Fibroblast of pulmonary artery (primary cell): ENCODE data around the gene CFAP69.

Experiments
- DNase-seq: peaks from one replicate; pipeline ENCODE4 v3.0.0-alpha.2; 2010; ENCODE audit warnings: low read depth
- H3K4me3 ChIP-seq: replicated peaks from 2 replicates; pipeline ENCODE4 v1.5.1; 2011; ENCODE audit warnings: low read depth, mild to moderate bottlenecking, control low read depth, low read length, moderate library complexity
- CTCF ChIP-seq: IDR thresholded peaks from 2 replicates; pipeline ENCODE4 v1.5.1; 2011; ENCODE audit warnings: mild to moderate bottlenecking, control low read depth, low read length, inconsistent platforms; ENCODE audit errors: missing control alignments

The CFAP69 gene

DNA sequence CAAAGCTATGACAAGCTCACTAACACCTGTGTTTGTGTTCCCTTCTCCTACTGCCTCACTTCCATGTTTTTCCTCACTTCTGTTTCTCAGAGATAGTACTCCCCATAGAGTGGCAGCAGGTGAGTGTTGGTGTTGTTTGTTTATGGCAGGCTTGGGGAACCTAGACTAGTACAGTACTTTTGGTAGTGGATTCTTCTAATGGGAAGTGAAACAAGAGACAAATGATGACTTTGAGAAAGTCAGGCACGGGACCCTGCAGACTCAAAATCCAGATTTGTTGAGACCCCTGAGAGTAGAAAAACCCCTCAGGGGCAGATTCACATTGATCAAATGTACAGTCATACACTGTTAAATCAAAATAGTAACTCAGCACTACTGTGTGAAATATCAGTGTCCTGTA is 6.4 kb upstream of the CFAP69 start:
- DNase-seq = no peak
- no peak overlapping the region for H3K4me3 ChIP-seq
- no peak for TF ChIP-seq CTCF

DNA sequence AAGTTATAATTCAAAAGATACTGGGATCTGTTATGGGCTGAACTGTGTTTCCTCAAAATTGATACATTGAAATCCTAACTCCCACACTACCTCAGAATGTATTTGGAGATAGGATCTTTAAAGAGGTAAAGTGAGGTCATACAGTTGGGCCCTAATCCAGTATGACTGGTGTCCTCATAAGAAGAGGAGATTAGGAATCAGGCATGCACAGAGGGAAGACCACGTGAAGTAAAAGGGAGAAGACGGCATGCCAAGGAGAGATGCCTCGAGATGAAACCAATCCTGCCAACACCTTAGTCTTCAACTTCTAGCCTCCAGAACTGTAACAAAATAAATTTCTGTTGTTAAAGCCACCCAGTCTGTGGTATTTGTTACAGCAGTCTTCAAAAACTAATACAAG is 5.9 kb upstream of the CFAP69 start:
- DNase-seq = no peak
- no peak overlapping the region for H3K4me3 ChIP-seq
- no peak for TF ChIP-seq CTCF

DNA sequence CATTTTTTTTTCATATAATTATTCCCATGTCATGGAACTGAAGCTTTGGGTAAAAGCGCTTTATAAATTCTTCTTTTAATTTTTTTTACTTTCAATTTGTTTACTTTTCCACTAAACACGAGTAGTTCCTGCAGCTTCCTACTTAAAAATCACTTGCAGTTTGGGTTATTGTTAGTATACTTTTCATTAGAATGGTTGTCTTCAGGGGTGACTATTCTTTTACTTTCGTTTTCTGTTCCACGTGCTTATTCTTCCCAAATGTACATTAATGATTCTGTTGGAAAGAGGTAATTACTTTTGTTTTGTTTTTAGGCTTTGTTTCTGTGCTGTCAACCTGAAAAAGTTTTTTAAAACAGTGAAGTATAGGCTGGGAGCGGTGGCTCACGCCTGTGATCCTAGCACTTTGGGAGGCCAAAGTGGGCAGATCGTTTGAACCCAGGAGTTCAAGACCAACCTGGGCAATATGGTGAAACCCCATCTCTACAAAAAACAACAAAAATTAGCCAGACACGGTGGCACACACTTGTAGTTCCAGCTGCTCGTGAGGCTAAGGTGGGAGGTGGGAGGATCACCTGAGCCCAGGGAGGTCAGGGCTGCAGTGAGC is 5.2 kb upstream of the CFAP69 start:
- no peak overlapping the region for H3K4me3 ChIP-seq
- DNase-seq = no peak
- no peak for TF ChIP-seq CTCF

DNA sequence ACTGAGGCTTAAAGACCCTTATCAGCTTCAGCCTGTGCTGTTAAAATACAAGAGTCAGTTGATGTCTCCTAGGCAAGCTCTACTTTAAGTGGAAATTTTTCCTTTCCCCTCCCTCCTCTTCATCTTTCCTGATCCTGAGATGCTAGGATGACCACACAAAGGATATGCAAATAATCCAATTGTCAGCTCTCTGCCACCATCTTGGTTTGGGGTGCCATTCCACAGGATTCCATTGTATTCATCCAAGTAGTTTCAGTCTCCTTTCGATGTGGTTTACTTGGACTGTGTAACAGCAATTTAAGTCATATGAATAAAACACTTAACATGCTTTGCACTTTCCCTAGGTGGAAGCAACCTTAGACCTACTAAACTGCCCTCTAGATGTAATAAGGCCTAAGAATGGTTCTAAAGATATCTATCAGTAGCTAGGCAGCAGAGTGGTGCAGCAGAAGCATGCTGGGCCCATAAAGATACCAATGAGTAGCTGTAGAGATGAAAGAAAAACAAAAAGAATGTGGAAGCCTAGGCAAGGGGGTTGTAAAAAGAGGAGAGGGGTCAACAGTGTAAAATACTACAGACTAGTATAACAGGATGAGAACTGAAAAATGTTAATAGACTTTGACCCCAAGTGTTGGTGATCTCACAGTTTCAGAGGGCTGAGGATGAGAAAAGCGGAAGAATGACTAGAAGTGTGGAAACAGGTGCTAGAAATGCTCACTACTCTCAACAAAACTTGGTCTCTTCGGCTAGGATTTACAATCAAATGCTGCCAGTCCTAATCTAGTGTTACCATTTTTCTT is 2.4 kb upstream of the CFAP69 start:
- no peak for TF ChIP-seq CTCF
- DNase-seq = no peak
- H3K4me3 ChIP-seq = no peak overlapping the region

GRCh38 chr7:90243556-90243955 is 1.4 kb upstream of the CFAP69 start:
- no peak for TF ChIP-seq CTCF

GRCh38 chr7:90244565-90244908 is 437 bp upstream of the CFAP69 start:
- peak overlapping the region; percentile 85 for H3K4me3 ChIP-seq
- no peak for TF ChIP-seq CTCF
- no peak for DNase-seq

More at GRCh38 chr7:90243556-90243955, 1.4 kb upstream of the CFAP69 start:
- DNase-seq = no peak
- no peak overlapping the region for H3K4me3 ChIP-seq

- TF ChIP-seq CTCF = no peak
- peak; percentile 79 for DNase-seq
- peak overlapping the region; percentile 85 for H3K4me3 ChIP-seq
These were observed 1.2 kb downstream of the CFAP69 start for GRCh38 chr7:90246171-90246570.
